HG02981 (cell line): Measurements from ENCODE around the gene PRELID1.

Source experiments
- ATAC-seq: cut with Tn5 transposase; IDR thresholded peaks from one replicate; pipeline ENCODE4 v1.9.1; 2021; ENCODE audit warnings: mild to moderate bottlenecking, moderate library complexity; ENCODE audit not compliant: unreplicated experiment

Gene PRELID1

GRCh38 chr5:177312649-177313181 lies 9.1 kb downstream of the PRELID1 start:
- peak; percentile 25 for ATAC-seq

- no peak for ATAC-seq
These were observed 10.1 kb downstream of the PRELID1 start for GRCh38 chr5:177313561-177314259.

DNA sequence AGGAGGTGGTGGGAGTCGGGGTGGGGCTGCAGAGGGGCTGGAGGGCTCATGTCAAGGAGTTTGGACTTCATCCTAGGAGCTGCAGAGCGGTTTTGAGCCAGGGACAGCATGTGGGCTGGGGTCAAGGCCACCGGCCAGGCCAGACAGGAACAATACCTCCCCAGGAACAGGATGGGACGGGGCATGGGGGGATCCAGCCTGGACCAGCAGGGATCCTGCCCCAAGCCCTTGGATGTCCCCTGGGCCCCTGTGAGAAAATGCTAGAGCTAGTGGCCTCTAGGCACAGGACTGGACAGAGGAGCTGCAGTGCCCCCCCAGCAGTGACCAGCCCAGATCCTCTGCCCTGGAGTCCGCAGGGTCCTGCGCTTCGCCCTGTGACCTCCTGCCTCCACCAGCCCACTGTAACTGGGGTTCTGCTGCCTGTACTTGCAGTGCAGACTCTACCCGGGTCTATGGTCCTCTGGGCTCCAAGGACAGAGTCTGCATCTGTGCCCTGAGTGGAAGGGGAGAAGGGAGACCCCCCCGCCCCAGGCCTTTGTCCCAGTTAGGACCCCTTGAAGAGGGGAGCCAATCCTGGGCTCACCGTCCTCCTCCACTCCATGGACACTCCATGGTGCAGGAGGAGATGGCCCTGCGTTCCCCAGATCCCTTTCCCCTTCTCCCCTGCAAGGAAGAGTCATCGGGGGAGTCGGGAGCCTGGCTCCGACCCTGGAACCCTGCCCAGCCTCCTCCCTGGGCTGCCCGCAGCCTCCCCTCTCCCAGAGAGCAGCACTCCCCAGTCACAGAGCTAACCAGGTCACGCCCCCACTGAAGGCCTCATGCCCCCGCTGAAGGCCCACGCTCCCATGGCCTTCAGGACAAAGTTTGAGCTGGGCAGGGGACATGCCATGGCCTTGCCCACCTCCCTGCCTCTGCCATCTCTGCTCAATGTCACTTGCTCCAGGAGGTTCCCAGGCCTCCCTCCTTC lies 11.1 kb downstream of the PRELID1 start:
- ATAC-seq: no peak

DNA sequence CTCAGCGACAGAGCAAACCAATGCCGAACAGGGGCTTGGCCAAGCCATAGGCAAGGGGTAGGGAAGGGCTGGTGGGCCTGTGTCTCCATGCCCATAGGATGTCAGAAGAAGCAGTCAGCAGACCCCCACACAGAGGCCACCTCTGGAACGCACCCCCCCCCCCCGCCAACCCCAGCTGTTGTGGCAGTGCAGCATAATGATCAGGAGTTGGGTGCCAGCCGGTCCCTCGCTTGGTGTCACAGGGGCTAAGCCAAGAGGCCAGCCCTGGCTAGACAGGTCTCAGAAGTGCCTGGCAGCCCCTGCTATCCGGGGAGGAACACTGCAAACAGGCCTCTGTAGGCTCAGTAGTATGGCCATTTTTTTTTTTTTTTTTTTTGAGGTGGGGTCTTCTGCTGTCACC lies 11.8 kb downstream of the PRELID1 start:
- no peak for ATAC-seq

- no peak for ATAC-seq
These were observed 12.4 kb downstream of the PRELID1 start for GRCh38 chr5:177316005-177316404.

GRCh38 chr5:177317959-177318377 lies 14.4 kb downstream of the PRELID1 start:
- ATAC-seq: no peak

DNA sequence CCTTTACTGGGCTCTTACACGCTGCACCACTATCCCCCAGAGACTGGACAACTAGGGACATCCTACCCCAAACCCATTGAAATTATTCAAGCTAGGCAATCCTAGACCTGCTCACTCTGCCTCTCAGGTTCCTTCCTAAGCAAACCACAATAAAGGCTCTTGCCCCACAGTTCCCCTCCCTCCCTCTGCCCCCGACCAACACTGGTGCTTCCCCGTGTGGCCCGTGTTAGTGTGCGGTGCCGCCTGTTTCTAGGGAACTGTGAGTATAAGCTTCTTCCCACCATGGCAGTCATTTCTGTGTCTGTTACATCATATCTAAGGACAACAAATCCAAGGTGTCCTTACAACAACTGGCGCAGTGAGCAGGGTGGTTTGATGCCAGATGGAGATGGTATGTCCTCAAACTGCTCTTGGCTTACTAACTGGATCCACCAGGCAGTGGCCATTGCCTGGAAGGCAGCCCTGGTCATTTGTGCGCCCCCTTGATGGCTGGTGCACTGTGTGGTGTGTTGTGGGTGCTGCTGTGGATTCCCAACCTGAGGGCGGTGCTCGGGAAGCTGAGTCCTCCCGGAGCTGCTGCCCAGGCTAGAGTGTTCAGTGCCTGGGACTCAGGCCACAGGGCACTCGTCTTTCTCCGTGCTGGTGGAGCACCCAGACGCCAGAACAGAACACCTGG lies 16.5 kb downstream of the PRELID1 start:
- ATAC-seq: no peak

- no peak for ATAC-seq
These were observed 17.3 kb downstream of the PRELID1 start for GRCh38 chr5:177320879-177321278.

DNA sequence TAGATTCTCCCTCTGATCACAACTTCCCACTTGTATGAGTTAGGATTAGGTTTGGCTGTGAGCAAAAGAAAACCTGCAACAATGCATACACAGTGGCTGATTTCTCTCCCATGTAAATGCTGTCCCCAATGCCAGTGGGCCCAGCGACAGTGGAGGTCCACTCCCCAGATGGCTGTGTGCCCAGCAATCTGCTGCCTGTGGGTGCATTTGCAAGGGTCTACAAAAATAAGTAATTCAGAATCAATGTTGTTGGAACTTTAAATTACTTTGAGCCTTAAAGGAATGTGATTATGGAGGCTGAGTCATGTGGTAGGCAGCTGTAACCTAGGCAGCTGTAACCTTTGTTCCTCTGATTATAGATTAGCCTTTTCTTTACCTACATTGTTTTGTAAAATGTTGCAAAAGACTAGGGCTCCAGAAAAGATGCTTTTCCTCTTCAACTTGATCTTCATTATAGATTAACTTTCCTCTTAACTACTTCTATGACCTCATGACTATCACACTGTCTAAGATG lies 22.3 kb downstream of the PRELID1 start:
- no peak for ATAC-seq

DNA sequence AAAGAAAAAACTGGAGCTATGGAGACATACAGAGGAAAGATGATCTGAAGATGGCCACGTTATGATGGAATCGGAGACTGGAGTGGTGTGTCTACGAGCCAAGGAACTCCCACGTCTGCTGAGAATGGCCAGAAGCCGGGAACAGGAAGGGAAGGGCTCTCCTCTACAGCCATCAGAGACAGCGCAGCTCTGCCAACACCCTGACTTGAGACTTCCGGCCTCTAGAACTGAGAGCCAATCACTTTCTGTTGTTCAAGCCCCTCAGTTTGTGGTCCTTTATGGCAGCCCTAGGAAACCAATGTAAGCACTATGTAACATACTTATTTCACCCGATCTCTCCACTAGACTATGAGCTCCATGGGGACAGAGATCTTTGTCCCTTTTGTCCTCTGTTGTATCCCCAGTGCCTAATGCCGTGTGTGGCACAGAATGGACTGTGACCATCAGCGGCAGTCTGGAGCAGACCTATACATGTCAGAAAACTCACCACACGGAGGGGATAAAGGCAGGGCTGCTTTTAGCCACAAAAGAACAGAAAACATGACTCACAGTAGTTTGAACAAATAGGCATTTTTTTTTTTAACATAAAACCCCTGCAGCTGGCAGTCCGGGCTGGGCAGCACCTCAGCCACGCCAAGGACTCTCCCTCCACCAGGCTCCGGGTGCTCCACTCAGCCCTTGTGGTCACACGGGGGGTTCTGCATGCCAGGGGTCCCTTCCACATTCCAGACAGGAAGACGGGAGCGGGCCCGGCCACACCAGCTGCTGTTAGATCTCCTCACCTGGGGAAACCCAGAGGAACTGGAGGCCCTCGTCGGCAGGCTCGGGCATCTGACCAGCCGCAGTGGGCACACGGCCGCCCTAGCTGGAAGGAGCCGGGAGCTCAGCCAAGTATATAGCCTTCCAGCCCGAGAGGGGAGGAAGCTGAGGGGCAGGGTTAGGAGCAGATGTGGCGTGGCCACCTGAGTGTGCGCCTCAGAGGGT lies 24.2 kb downstream of the PRELID1 start:
- no peak for ATAC-seq

GRCh38 chr5:177328545-177329231 lies 25.1 kb downstream of the PRELID1 start:
- no peak for ATAC-seq

DNA sequence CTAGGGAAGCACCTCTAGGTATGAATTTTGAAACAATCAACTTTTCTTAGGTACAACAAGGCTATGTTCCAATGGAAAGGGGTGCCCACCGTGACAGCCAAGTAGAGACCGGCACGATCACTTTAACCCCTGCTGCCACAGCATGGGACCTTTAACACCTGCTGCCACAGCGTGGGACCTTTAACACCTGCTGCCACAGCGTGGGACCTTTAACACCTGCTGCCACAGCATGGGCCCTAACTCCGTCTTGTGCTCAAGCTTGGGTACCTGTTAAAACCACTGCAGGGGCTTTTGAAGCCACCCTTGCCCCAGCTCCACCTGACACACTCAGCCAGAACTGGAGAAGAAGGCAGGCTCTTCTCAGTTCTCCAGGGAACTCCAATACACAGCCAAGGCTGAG lies 26.3 kb downstream of the PRELID1 start:
- ATAC-seq: no peak

DNA sequence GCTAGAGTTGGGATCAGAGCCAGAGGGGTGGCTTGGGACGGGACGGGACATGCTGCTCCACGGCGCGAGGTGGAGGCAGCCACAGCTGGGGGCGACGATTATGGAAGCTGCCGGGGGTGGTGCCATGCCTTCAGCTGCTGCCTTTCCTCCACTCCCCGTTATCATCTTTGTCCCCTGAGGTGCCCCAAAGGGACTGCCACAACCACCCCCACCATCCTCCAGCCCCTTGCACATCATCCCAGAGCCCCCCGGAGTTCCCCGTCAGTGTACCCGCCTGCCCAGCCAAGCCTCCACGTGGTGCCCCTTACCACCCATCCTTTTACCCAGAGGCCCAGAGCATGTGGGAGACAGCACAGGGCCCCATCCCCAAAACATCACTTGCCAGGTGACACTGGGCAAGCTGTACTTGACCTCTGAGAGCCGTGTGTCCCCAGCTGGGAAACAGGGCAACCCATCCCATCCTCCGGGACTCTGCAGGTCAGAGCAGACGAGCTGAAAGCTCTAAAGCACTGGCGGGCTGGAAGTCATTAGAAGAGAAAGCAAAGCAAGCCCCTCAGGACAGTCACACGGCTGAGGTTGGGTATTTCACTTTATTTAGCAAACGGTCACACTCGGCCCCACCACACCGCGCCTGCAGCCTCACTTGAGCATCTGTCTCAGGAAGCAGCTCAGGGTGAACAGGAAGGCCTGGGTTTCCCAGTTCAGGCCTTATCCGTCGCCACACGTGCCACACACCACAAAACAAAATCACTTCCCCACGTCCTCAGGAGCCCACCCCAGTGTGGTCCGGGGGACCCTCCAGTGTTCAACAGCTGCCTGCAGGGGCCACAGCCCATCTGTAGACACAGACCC lies 27.6 kb downstream of the PRELID1 start:
- ATAC-seq: no peak

- ATAC-seq: no peak
These were observed 28.7 kb downstream of the PRELID1 start for GRCh38 chr5:177332031-177332895.

- ATAC-seq: no peak
These were observed 29.3 kb downstream of the PRELID1 start for GRCh38 chr5:177332896-177333260.

DNA sequence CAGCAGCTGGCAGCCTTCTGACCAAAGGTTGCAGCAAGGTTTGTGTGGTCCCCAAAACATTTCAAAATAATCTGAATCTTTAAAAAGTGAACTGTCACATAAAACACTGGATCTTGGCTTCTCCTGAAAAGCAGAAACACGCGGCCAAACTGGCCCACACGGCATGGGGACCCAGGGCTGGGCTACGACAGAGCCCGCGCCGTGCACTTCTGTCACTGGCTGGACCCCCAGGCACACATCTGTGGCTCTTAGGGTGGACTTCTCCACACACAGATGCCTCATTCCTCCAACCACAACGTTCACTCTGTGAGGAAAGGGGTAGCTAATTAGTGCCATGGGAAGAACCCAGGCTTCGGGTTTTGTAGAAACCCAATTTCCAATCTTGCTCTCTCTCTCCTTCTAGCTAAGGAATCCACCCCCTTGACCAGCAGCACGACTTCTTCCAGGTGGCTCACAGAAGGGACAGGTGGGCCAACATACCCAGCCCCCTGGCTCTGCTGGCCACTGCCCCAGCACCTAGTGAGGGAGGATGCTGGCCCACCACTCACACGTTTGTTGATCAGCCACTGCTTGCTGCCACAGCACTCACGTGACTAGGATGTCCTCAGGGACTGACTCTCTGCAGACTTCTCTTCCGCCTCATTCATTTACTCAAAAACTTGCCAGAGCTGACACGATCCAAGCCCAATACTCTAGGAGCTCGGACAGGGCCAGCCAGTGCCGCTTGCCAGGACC lies 30.0 kb downstream of the PRELID1 start:
- no peak for ATAC-seq

DNA sequence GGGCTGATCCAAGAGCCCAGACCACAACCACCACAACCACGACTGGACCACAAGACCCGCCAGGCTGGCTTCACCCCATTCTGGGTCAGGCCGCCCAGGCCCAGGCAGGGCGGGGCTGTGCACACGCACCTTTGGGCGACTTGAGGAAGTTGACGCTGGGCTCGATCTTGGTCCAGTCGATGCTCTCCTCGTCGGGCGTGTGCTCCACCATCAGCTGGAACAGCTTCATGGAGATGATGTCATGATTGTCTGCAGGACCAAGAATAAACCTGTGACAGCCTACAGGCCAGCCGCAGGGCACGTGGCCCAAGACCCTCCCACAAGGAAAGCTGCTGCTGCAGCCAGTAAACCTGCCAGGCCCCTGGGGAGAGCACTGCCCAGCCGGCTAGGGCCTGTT lies 30.6 kb downstream of the PRELID1 start:
- no peak for ATAC-seq
